Panc1 (cell line): ENCODE data around the gene TRIM29. TPM values are rescaled to one million over a fixed set of nuclear protein-coding genes. Genes with fewer than 3 reads are reported as not detected.

Source experiments
- ATAC-seq: fragments of 200-7000 bp; cut with Tn5 transposase; 2 replicates; pipeline ENCODE4 v1.9.1; 2020; ENCODE audit warnings: mild to moderate bottlenecking, moderate library complexity
- BruUV-seq: library from RNA; stranded (reverse); fragments of 400-500 nt; replicated peaks from 2 replicates; lab custom pipeline; 2021; lab: Mats Ljungman, UMichigan
- CTCF ChIA-PET: fragments of 300-600 bp; sonication (Branson Sonifier 250); formaldehyde crosslinking; loops from one replicate; lab custom pipeline; 2022; ENCODE audit warnings: antibody characterized with exemption; lab: Charles Lee
- POLR2A ChIA-PET: fragments of 300-600 bp; sonication (Branson Sonifier 250); formaldehyde crosslinking; loops from one replicate; lab custom pipeline; 2022; ENCODE audit warnings: antibody characterized with exemption; lab: Charles Lee
- DNase-seq: peaks from one replicate; pipeline ENCODE4 v3.0.0-alpha.2; 2010; ENCODE audit warnings: low read depth, low spot score
- H3K27ac ChIP-seq: 2 replicates; pipeline ENCODE4 v1.5.1; 2011; ENCODE audit warnings: mild to moderate bottlenecking, low read length, inconsistent platforms
- H3K27me3 ChIP-seq: fragments of 200-500 bp; sonication (Bioruptor generic); 2 replicates; pipeline ENCODE4 v1.6.0; 2014; ENCODE audit warnings: low read length, inconsistent platforms; ENCODE audit not compliant: control insufficient read depth, insufficient read depth
- H3K36me3 ChIP-seq: fragments of 200-500 bp; sonication (Bioruptor generic); 2 replicates; pipeline ENCODE4 v1.5.1; 2014; ENCODE audit warnings: inconsistent platforms, mild to moderate bottlenecking, low read length, moderate library complexity; ENCODE audit not compliant: control insufficient read depth, insufficient read depth
- H3K4me1 ChIP-seq: 2 replicates; pipeline ENCODE4 v1.5.1; 2011; ENCODE audit warnings: inconsistent platforms, mild to moderate bottlenecking, low read length, moderate library complexity; ENCODE audit not compliant: control insufficient read depth, insufficient read depth
- H3K4me3 ChIP-seq, 2 experiments: 2 replicates each; pipeline ENCODE4 v1.5.1; 2011 to 2012; ENCODE audit warnings: low read depth in 2 of 2, low read length in 2 of 2, mild to moderate bottlenecking in 2 of 2, inconsistent platforms in 1 of 2, moderate library complexity in 1 of 2
- H3K9me3 ChIP-seq: fragments of 200-500 bp; sonication (Bioruptor generic); 2 replicates; pipeline ENCODE4 v1.5.1; 2014; ENCODE audit warnings: low read depth, mild to moderate bottlenecking, inconsistent platforms, low read length, moderate library complexity; ENCODE audit not compliant: control insufficient read depth, insufficient read depth
- POLR2AphosphoS5 ChIP-seq: IDR thresholded peaks from 2 replicates; pipeline ENCODE4 v1.6.1; 2012; ENCODE audit warnings: mild to moderate bottlenecking, low read depth, low read length, moderate library complexity
- SIN3A ChIP-seq: IDR thresholded peaks from 2 replicates; pipeline ENCODE4 v1.6.1; 2012; ENCODE audit warnings: low read depth, mild to moderate bottlenecking, low read length, moderate library complexity, borderline replicate concordance; ENCODE audit not compliant: insufficient read depth
- TCF7L2 ChIP-seq: IDR thresholded peaks from 2 replicates; pipeline ENCODE4 v1.6.1; 2011; ENCODE audit warnings: mild to moderate bottlenecking, low read depth, low read length, inconsistent platforms
- in situ Hi-C: cut with HindIII; loops from 2 replicates; pipeline ENCODE4 v1.10.0; 2016; ENCODE audit warnings: low sequenced_read_pairs, low pct_unique_long_range_greater_than_20kb
- intact Hi-C: fragments of 100-400 bp; cut with micrococcal nuclease; formaldehyde crosslinking; loops from one replicate; pipeline ENCODE4 v1.10.0; 2022; ENCODE audit not compliant: unreplicated experiment
- total RNA-seq: library from RNA; stranded (reverse); gene quantifications from one replicate; pipeline ENCODE4 v1.2.1, GENCODE V29; 2021; ENCODE audit not compliant: unreplicated experiment
- TF ChIP-seq, protein P1 (sequence below), 2 experiments: IDR thresholded peaks; 2 replicates each; pipeline ENCODE4 v1.6.1; 2011 to 2012; ENCODE audit warnings: low read depth in 2 of 2, control low read depth in 1 of 2, low read length in 1 of 2, mild to moderate bottlenecking in 1 of 2, moderate library complexity in 1 of 2; ENCODE audit not compliant: insufficient read depth in 1 of 2
- TF ChIP-seq, protein P2 (sequence below): fragments of 450-650 bp; IDR thresholded peaks from 2 replicates; pipeline ENCODE4 v1.5.1; 2017; ENCODE audit warnings: mild to moderate bottlenecking

TRIM29 gene
- total RNA-seq, 1 experiment from 2014 or later, result 0.64 TPM

- in situ Hi-C loops, result no loop called here
- POLR2A ChIA-PET, result no interaction called here
- Histone ChIP-seq H3K27me3 (no peaks in the 10 kb centered on the region; the same call in 1 of the 2 replicates), H3K4me3 (no peak overlapping the region), H3K4me1 (no peaks in the 10 kb centered on the region), H3K9me3 (peaks cover 9% of the 10 kb centered on the region; the same call in 1 of the 2 replicates), H3K27ac (no peak overlapping the region), H3K36me3 (no peaks in the 10 kb centered on the region)
- no TSS peak for BruUV-seq
- ATAC-seq, result no peak
- intact Hi-C loops, result no loop called here
- DNase-seq, result no peak
- TF ChIP-seq POLR2AphosphoS5, result no peak
- TF ChIP-seq SIN3A, result no peak
- TF ChIP-seq, protein P1, sequence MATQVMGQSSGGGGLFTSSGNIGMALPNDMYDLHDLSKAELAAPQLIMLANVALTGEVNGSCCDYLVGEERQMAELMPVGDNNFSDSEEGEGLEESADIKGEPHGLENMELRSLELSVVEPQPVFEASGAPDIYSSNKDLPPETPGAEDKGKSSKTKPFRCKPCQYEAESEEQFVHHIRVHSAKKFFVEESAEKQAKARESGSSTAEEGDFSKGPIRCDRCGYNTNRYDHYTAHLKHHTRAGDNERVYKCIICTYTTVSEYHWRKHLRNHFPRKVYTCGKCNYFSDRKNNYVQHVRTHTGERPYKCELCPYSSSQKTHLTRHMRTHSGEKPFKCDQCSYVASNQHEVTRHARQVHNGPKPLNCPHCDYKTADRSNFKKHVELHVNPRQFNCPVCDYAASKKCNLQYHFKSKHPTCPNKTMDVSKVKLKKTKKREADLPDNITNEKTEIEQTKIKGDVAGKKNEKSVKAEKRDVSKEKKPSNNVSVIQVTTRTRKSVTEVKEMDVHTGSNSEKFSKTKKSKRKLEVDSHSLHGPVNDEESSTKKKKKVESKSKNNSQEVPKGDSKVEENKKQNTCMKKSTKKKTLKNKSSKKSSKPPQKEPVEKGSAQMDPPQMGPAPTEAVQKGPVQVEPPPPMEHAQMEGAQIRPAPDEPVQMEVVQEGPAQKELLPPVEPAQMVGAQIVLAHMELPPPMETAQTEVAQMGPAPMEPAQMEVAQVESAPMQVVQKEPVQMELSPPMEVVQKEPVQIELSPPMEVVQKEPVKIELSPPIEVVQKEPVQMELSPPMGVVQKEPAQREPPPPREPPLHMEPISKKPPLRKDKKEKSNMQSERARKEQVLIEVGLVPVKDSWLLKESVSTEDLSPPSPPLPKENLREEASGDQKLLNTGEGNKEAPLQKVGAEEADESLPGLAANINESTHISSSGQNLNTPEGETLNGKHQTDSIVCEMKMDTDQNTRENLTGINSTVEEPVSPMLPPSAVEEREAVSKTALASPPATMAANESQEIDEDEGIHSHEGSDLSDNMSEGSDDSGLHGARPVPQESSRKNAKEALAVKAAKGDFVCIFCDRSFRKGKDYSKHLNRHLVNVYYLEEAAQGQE (IDR thresholded peaks at IDR 0.05; ENCODE audit: insufficient read depth in 1 of 2, low read depth in 2 of 2, low read length in 1 of 2), result no peak
- no peak for TF ChIP-seq TCF7L2
- TF ChIP-seq, protein P2, sequence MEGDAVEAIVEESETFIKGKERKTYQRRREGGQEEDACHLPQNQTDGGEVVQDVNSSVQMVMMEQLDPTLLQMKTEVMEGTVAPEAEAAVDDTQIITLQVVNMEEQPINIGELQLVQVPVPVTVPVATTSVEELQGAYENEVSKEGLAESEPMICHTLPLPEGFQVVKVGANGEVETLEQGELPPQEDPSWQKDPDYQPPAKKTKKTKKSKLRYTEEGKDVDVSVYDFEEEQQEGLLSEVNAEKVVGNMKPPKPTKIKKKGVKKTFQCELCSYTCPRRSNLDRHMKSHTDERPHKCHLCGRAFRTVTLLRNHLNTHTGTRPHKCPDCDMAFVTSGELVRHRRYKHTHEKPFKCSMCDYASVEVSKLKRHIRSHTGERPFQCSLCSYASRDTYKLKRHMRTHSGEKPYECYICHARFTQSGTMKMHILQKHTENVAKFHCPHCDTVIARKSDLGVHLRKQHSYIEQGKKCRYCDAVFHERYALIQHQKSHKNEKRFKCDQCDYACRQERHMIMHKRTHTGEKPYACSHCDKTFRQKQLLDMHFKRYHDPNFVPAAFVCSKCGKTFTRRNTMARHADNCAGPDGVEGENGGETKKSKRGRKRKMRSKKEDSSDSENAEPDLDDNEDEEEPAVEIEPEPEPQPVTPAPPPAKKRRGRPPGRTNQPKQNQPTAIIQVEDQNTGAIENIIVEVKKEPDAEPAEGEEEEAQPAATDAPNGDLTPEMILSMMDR, result no peak
- CTCF ChIA-PET, result no interaction called here
Measured at GRCh38 chr11:120090411-120090810, 47.5 kb downstream of the TRIM29 start.

GRCh38 chr11:120089036-120090001, 48.6 kb downstream of the TRIM29 start:
- CTCF ChIA-PET, result interaction anchor here (0.7 kb wide), 1 partner anchor 80 kb away, joined by 6 read pairs; no protein-coding TSS in a partner anchor
- Histone ChIP-seq H3K4me3 (no peak overlapping the region), H3K36me3 (no peaks in the 10 kb centered on the region), H3K9me3 (peaks cover 9% of the 10 kb centered on the region; the same call in 1 of the 2 replicates), H3K27me3 (no peaks in the 10 kb centered on the region; the same call in 1 of the 2 replicates), H3K27ac (no peak overlapping the region), H3K4me1 (no peaks in the 10 kb centered on the region)
- DNase-seq (no peak), ATAC-seq (no peak)
- BruUV-seq, result no TSS peak
- intact Hi-C loops (no loop called here), in situ Hi-C loops (no loop called here)
- TF ChIP-seq POLR2AphosphoS5 (no peak), TCF7L2 (no peak), SIN3A (no peak)
- TF ChIP-seq, protein P2, result no peak
- TF ChIP-seq, protein P1 (IDR thresholded peaks at IDR 0.05; ENCODE audit: insufficient read depth in 1 of 2, low read depth in 2 of 2, low read length in 1 of 2), result no peak
- POLR2A ChIA-PET, result no interaction called here
